HK-2 (cell line): ENCODE results near the gene RMI1.

Source experiments
- DNase-seq: peaks from one replicate; pipeline ENCODE4 v3.0.0-alpha.2; 2018; ENCODE audit not compliant: unreplicated experiment

The RMI1 gene

DNA sequence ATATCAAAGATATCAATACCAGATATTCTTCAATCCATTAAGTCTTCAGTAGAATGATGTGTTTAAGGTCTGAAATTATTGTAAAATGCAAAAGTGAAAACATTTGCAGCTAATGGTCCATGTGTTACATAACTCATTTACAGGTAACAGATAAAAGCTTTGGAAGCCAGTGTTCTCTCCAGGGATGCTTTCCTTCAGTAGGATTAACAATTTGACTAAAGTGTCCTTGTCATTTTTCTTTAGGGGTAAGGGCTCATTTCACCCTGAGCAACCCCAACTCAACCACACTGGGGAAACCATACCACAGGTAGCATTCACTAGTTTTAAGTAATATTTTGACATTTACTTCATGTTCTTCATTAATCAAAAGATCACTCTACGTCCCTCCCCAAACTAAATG lies 13.5 kb upstream of the RMI1 start:
- DNase-seq, result no peak

GRCh38 chr9:83969602-83970001 lies 11.0 kb upstream of the RMI1 start:
- DNase-seq, result no peak

DNA sequence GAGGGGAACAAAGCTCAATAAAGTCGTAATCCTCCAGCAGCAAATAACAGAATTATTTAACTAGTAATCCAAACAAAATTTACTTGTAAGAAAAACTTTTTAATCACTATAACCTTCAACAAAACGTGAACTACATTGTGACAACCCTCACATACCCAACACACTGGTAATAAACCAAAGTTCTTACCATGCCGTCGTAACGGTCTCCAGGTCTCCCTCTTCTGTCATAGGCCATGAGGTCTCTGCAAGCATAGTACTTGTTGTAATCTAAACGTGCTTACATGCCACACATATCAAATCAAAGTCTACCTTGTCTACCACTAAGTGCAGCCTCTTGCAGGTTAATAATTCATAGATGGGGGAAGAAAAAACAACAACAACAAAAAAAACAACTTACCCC lies 9.1 kb upstream of the RMI1 start:
- DNase-seq, result no peak

DNA sequence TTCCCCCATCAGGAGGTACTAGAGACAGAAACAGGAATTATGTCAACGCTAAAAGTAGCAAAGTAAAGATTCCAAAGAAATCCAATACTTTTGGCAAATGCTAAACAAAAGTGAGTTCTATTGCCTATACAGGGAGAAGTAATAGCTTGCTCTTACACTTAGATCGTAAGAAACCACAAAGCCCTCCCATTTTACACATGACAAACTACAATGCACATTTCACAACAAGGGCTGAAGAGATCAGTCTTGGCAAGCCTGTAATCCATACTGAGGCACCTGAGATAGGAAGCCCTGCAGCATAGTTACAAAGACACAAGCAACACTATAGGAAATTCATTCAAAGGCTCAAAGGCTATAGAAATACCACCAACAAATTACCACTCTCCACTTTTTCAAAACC lies 8.3 kb upstream of the RMI1 start:
- DNase-seq, result no peak

DNA sequence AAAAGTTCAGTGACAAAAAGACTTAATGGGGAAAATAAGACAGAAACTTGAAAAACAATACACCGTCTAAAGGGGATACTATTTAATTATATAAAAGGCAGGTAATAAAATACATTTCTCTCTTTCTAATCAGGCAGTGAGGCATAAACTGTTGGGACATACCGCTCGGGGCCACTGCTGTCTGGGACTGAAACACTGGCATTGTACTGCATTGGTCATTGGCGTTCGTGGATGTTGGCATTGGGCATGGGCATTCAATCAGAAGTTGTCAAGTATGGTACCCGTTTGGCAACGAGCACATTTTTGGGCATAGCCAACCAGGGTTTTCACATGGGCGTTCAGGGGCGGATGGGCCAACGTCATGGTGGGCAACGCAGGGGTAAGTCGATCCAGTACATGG lies 5.3 kb upstream of the RMI1 start:
- DNase-seq, result no peak

DNA sequence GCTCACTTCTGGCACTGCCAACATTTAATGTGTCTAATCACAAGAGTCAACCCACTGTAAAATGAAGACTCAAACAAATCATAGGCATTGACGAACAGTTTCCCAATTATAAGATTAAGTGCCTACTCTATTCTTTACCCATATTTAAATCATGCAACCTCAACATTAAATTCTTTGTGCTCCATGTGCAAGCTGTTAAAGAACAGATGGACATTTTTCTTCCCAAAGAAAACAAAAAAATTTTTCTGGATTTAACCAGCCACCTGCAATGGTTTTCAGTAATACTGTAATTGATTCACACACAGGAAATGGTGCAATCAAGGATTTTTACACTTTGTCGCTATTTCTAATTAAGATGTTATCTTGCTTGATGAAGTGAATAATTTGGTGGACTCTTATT lies 4.2 kb upstream of the RMI1 start:
- no peak for DNase-seq

DNA sequence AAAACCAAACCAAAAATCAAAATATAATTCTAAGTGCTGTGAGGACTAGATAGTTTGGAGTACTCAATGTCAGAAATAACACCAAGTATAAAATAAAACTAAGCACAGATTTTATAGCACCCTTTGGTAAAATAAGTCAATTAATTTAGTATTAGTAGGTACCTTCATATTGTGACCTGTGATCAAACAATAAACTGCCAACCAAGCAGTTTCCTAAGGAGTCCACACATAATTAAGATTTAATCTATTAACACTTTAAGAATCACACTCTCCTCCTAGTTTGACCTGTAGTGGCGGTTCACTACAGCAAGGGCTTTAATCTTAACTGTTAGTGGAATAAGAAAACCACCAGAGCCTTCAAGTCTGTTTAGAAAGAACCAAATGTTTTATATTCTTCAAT lies 3.4 kb upstream of the RMI1 start:
- no peak for DNase-seq

DNA sequence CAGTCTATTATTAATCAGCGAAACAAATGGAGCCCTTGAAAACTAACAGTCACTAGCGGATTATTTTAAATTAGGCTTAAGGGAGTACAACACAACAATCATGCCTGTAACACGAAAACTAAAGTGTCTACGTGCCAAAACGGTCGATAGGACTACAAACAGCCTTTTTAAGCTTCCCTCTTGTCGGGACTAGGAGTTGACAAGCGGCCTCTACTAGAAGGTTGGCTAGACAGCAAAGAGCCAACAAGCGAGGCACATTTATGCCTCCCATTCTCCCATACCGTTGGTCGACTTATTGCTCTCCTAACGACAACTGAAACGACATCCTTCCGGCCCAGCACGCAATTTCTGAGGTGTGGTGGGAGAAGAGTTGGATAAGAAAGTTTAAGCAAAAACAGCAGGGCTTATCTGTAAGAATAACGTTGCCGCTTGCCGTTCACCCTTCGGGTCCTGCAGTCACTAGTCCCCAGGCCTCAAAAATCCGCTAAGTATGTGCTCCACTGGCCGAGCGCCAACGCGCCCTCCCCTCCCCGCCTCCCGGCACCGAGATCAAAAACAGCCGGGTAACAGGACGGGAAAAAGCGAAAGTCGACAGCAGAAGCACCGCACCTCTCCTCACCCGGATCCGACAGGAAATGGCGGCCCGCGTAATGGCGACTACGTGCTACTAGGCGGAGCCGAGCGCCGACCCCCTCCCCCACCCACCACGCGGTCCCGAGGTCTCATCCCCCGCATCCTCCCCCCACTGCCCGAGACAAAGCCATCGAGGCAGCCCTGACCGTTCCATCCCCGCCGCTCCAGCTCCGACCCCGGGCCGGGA lies 1.4 kb upstream of the RMI1 start:
- peak; percentile 86 for DNase-seq

DNA sequence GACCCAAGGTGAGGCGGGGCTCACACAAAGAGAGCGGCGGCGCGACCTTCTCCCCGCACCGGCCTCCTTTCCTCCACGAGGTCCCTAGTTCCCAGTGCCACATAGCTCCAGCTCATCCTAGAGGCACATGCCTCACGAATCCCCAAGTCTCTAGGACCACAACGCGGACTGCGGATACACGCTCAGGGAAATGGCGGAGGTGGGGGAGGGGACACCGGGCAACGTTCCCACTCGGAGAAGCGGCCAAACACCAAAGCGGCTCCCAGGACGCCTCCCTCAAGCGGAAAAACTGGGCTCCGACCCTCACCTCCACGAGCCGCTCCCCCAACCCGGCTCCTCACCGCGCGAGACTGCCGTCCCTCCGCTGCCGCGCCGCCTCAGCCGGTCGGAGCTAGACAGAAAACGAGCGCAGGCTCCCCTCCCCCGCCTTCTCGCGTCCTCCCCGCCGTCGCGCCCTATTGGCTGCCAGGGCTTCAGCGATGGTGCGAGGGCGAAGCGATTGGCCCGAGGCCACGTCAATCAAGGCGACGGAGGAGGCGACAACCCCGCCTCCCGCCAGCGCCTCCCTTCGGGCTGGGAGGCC lies 702 bp upstream of the RMI1 start, which contains the start of gene HNRNPK:
TSS of gene HNRNPK (minus strand) at position 404 of the 583 bp plus-strand sequence. CDS start 1,963 bp downstream, outside the sequence.
- peak; percentile 99 for DNase-seq

GRCh38 chr9:83981126-83981871 lies 694 bp downstream of the RMI1 start:
- no peak for DNase-seq

DNA sequence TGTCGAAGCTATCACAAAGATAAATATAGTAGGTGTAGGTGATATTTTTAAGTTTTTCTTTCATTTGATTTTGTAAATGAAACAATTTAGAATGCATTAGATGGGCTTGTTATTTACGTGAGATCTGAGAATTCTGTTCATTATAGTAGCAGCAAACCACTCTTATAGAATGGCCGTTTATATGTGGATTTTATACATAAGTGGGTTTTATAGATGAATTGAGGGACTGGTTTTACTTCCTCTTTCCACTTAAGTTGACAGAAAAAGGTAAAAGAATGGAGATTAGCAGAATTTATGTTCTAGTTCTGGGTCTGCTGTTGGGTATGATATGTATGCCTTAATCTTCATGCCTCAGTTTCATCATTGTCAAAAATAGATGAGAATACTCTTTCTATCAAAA lies 5.6 kb downstream of the RMI1 start:
- no peak for DNase-seq

DNA sequence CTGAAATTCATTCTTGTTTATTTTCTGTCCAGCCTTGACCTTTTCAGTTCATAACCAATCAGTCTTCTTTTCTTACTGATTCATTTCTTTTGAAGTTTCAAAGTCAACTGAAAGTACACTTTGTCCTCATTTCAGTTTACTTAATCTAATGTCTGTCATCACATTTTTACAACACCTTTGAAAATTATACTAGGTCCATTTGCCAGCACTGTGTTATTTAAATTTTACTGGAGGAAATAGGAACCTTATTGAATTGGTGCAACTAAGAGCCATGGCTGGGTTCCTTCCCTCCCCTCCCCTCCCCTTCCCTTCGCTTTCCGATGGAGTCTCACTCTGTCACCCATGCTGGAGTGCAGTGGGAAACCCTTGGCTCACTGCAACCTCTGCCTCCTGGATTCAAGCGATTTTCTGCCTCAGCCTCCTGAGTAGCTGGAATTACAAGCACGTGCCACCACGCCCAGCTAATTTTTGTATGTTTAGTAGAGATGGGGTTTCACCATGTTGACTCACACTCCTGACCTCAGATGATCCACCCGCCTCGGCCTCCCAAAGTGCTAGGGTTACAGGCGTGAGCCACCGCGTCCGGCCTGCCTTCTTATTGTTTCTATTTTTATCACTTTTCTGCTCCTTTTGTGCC lies 6.3 kb downstream of the RMI1 start:
- DNase-seq, result no peak

- no peak for DNase-seq
Measured at GRCh38 chr9:83987402-83987791, 6.8 kb downstream of the RMI1 start.

- DNase-seq, result no peak
Measured at GRCh38 chr9:83988411-83988810, 7.8 kb downstream of the RMI1 start.

DNA sequence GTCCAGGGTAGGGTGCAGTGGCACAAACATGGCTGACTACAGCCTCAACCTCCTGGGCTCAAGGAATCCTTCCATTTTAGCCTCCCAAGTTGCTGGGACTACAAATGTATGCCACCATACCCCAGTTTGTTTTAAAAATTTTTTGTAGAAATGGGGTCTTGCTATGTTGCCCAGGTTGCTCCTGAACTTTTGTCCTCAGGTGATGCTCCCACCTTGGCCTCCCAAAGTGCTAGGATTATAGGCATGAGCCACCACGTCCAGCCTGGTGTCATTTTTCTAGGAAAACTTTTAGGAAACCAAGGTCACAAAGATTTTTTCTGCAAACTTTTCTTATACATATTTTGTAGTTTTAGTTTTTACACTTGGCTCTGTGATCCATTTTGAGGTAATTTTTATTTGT lies 10.8 kb downstream of the RMI1 start:
- DNase-seq, result no peak

GRCh38 chr9:83992407-83992806 lies 11.8 kb downstream of the RMI1 start:
- no peak for DNase-seq

DNA sequence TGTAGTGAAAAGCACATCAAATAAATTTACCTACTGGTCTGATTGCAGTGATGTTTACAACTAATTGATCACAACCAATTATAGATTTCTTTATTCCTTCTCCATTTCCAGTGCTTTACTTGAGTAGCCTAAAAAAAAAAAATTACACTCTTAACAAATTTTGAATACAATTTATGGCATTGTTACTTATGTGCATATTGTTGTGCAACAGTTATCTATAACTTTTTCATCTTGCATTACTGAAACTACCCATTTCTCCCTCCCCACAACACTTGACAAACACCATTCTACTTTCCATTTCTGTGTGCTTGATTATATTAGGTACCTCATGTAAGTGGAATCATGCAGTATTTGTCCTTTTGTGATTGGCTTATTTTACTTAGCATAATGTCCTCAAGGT lies 12.3 kb downstream of the RMI1 start:
- no peak for DNase-seq

DNA sequence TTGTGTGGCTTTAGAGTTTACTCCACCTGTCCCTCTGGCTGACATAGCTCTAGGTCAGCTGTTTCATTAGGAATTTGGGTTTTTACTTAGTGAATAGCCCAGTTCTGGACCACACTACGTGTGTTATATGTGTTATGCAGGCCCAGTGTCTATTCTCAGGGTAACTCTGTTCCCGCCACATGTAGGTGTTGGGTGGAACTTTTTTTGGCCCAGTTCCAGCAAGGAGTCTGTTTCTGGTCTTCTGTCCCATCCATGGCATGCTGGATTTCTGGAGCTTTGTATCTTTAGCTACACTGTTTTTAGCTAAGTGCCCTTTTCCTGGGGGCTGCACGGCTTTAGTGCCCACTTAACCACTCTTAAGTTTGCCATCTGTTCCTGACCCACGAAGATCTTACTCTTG lies 15.5 kb downstream of the RMI1 start:
- DNase-seq, result no peak

- DNase-seq, result no peak
Measured at GRCh38 chr9:83999141-83999918, 18.7 kb downstream of the RMI1 start.

- no peak for DNase-seq
Measured at GRCh38 chr9:84000186-84000585, 19.6 kb downstream of the RMI1 start.

DNA sequence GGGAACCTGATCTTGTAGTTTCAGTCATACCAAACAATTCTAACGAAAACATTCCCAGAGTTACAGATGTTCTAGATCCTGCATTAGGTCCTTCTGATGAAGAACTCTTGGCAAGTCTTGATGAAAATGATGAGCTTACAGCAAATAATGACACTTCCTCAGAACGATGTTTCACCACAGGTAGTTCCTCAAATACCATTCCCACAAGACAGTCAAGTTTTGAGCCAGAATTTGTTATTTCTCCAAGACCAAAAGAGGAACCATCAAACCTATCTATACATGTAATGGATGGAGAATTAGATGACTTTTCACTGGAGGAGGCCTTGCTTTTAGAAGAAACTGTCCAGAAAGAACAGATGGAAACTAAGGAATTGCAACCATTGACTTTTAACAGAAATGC lies 21.0 kb downstream of the RMI1 start:
- DNase-seq, result no peak

- DNase-seq, result no peak
Measured at GRCh38 chr9:84002344-84002743, 21.7 kb downstream of the RMI1 start.
